G401 (cell line): ENCODE results near the gene PCBP3. TPM values are rescaled to one million over a fixed set of nuclear protein-coding genes. Genes with fewer than 3 reads are reported as not detected.
"Not testable (repeated sequence)": the region's sequence is repeated elsewhere in the genome, so short reads cannot be mapped to it uniquely, and the experiment has no call there.

ENCODE experiments used
- DNase-seq: peaks from one replicate; pipeline ENCODE4 v3.0.0-alpha.2; 2015; ENCODE audit warnings: low spot score
- in situ Hi-C: cut with HindIII; loops from 2 replicates; pipeline ENCODE4 v1.10.0; 2016; ENCODE audit warnings: low sequenced_read_pairs, mixed read lengths
- total RNA-seq: library from RNA; depleted of rRNA; stranded (reverse); fragments of >200 nt; shearing (Covaris generic); gene quantifications from 2 replicates; pipeline ENCODE4 v1.2.3, GENCODE V29; 2014

PCBP3 gene
- total RNA-seq, 1 experiment from 2014 or later: 1.7 TPM

DNA sequence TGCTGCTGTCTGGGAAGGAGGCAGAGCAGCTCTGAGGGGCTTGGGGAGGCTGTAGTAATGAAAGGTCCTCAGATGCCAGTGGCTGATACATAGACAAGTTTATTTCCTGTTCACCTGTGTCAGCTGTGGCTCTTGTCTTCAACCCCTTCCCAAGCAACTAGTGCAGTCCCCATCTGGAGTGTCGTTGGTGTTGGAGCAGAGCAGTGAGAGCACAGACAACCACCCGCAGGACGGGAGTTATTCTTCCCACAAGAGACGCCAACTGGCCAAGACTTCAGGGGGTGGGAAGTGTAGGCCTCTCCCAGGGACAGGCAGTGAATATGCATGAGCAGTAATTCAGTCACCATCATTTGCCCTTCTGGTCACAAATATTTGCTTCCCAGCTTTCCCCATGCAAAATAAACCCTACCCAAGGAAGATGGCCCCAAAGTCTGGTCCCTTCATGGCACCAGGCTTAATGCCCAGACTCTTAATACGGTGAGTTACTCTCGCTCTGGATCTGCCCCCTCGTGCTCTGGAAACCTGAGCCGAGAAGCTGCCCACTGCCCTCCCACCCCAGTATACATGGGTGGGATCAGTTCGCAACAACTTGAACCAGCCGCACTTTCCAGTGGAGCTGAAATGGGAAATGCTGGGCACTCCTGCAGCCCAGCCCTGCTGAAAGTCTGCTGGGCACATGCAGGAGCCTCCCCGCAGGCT lies 184.5 kb downstream of the PCBP3 start:
- DNase-seq: no peak
- in situ Hi-C loops: no loop called here

DNA sequence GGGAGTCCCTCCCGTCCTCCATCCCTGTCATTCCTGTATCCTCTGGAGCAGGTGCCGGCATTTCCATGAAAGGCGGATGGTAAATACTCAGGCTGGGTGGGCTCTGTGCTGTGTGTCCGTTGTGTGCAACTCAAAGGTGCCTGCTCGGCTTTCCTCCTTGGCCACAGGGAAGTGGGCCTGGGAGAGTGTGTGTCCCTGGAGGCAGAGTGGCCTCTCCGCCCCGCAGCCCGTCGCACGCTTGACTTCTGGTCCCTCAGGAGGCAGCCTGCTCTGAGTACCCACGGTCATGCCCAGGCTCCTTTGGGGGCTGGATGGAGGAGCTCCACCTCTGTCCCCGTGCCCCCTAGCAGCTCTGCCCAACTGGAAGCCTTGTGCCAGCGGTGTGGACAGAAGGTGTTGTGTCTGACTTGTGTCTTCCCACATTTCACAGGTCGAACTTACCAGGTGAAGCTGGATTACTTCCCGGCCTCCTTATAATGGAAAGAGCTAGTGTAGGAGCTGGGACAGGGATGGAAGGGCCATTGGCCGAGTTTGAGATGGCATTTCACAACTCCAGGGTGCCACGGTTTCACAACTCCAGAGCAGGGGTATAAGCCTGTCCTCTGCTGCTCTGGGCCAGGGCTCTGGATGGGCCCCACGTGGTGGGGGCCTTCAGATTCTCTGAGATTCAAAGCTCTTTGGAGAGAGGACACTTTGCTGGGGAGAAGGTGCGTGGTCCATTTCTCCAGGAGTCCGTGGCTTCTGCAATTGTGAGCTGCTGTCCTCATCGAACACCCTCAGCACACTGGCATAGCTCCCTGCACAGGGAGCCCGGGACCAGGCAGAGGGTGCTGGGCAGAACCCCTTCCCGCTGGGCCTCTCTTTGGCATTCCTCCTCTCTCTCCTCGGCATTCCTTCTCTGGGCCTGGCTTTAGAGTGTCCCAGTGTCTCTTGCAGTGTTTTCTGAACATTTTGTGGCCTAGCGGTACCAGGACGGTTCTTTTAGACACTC lies 185.3 kb downstream of the PCBP3 start:
- in situ Hi-C loops: no loop called here
- DNase-seq: no peak

DNA sequence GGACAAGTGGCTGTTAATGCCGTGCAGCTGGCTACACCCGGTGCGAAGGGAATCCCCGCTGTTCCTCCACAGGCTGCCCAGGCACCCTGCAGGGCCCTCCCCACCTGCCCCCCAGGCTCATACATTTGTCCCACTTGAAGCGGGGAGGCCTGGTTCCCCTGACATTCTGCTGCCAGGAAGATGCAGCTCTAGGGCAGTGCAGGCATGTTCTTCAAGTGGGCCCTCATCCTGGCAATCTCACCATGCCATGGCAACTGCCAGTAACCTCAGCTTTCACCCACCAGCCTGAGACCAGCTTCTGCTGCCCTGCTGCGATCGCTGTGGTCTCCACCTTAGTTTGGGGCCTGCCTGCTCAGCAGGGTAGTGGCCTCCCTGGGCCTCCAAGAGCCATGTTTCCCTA lies 186.1 kb downstream of the PCBP3 start:
- in situ Hi-C loops: no loop called here
- no peak for DNase-seq

DNA sequence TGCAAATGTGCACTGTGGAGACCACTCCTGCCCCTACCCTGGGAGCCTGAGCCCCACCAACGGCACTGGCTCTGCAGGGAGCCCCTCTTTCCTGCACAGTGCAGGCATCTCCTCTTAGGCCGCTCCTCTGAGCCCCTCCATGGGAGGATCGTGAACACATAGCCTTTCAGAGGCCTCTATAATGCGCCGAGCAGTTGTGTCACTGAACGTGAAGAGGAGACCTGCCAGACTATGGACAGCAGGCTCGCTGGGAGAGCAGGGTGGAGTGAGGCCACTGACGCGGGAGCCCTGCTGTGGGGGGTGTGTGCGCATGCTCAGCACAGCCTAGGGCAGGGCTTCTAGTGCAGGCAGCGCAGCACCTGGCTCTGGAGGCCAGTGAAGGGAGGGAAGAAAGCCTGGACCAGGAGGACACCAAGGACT lies 186.7 kb downstream of the PCBP3 start:
- peak; percentile 81 for DNase-seq
- in situ Hi-C loops: no loop called here

DNA sequence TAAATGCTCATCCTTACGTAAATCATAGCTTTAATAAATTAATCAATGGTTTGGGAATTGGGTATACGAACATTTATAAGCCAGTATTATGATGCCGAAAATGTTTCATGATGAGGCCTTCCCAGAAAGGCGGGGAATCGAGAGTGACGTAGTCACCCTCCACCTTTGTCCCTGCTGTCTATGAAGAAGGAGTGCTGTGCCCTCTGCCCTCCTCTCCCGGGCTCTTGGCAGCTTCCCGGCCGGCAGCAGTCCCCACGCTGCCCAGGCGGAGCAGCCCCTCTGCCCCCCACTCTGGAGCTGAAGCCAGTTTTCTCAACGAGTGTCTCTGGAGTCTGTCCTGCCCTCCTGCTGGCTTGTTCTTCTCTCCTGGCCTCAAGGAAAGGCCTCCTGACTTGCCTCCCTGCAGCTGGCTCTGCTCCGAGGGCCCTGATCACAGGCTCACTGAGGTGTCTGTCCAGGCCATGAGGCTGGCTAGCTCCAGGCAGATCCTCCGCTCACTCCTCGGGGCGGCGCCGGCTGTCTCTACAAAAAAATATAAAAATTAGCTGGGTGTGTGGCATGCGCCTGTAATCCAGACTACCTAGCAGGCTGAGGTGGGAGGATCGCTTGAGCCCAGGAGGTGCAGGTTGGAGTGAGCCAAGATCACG lies 187.3 kb downstream of the PCBP3 start:
- in situ Hi-C loops: no loop called here
- DNase-seq: peak; percentile 52

DNA sequence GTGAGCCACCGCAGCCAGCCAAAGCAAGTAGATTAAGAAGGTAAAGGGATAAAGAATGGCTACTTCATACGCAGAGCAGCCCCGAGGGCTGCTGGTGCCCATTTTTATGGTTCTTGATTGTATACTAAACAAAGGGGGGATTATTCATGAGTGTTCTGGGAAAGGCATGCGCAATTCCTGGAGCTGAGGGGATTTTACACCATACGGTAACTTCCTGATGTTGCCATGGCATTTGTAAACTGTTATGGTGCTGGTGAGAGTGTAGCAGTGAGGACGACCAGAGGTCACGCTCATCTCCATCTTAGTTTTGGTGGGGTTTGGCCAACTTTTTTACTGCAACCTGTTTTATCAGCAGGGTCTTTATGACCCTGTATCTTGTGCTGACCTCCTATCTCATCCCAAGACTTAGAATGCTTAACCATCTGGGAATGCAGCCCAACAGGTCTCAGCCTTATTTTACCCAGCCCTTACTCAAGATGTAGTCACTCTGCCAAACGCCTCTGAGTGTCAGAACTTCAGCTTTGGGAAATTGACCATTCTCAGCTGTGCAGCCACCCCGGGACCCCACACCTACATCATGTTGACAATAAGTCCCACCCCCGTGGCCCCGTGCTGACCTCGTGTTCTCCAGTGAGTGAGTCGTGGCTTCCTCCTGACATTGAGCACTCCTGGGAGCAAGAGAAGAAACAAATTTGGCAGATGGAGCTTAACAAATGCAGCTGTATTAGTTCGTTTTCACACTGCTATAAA lies 188.6 kb downstream of the PCBP3 start:
- no peak for DNase-seq
- in situ Hi-C loops: no loop called here

DNA sequence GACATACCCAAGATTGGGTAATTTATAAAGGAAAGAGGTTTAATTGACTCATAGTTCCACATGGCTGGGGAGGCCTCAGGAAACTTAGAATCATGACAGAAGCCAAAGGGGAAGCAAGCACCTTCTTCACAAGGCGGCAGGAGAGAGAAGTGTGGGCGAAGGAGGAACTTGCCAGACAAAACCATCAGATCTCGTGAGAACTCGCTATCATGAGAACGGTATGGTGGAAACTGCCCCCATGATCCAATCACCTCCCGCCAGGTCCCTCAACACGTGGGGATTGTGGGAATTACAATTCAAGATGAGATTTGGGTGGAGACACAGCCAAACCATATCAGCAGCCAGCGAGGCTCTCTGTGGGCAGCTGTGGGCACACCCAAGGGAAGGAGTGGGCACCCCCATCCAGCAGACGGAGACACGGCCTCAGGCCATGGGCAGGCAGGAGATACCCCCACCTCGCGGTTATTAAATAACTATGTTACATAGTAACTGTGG lies 189.3 kb downstream of the PCBP3 start:
- DNase-seq, in situ Hi-C loops: not testable (repeated sequence)

DNA sequence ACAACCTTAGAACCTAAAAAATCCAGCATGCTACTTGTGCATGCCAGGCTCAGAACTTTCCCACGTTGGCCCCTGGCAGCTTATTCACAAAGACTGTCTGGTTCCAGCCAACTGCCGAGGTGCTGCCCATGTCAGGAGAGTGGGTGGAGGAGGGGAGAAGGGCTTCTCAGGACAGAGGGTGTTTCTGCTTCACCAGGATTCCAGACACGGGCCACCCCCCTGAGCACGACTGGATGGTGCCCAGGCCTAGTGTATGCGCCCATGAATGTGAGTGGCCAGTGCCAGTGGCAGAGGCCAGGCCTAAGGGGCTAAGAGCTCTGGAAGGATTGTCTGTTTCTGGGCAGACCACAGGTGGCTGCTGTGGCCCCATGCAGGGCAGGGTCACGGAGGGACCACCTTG lies 189.9 kb downstream of the PCBP3 start:
- in situ Hi-C loops: no loop called here
- no peak for DNase-seq

DNA sequence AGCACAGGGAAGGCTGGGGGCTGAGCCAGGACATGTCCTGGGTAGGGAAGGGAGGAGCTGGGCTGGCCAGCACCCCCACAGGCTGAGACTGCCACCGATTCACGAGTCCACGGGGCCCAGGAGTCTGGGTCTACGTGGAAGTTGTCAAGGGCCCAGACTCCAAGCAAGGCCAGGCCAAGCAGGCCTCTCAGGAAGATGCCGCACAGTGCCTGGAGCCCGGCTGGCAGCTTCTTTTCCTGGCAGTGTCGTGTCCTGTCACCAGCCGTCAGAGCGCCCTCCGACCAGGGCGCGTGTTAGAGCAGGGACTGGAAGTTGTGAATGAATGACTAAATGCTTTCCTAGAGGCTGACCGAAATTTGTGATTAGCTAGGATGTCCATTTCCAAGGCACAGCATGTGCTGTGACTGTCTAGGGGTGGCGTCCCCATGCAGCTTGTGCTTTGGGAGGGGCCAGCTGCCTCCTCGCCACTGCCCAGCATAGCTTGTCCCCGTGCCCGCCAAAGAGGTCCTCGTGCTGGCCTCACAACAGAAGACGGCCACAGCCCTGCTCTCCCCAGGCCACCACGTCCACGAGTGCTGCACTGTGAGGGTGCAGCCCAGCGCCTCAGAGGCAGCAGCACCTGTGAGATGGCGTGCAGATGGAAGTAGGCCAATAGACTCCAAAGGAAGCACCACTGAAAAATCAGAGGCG lies 190.6 kb downstream of the PCBP3 start:
- in situ Hi-C loops: no loop called here
- DNase-seq: peak; percentile 56

DNA sequence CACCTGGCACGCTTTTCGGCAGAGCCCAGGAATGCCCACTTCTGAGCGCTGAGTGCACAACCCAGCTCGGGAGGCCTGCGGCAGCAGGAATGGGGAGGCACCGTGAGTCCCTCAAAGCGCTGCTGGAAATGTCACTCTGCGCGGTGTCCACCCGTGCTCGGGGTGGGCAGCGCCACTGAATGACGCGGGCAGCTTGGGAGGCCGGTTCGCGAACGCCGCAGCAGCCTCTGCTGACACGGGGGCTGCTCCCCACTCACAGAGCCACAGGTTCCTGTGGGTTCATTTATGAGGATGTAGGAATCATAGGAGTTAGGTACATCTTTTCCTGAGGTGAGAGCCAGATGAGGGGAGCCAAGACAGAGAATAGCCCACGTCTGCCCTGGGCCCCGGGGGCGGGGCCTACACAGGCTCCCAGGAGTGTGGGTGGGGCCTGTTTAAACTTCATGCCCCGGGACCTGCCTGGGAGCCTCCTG lies 191.3 kb downstream of the PCBP3 start:
- in situ Hi-C loops: no loop called here
- DNase-seq: no peak

DNA sequence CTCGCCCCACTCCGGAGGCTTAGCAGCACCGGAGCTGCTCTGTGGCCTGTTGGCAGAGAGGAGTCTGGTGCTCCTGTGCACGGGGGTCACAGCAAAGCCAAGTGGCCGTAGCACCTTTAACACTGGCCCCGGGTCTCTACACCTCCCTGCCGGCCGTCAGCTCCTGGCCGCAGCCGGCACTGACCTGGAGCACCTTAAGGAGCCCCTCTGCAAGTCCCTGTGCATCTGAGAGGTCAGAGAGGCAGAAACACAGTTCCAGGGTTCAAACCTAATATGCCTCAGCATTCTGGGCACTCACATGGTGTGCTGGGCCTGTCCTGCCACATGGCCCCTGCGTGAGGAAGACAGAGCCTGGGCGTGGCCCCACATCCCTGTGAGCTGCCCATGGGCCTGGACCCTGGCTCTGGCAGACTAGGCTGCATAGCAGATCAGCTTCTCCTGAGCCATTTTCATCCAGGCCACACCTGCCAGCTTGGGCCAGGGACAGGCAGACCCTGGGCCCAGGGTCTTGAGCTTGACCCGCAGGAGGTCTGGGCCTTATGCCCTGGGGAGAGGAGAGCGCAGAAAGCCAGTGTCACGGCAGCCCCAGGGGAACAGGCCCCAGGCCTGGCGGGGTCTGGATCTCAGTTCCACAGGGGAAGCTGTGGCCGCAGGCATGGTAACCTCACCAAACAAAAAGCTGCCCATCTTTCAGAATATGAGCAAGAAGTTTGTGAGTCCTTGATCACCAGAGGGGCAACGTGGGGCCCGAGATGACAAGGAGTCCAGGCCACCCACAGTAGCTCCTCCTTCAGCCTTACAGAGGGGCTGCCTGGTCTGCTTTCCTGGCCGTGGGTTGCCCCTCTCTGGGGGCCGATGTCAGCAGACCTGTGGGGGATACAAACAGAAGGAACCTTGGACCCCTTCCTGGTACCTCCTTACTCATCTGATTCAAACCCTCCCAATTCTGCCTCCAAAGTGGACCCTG lies 192.1 kb downstream of the PCBP3 start:
- DNase-seq: no peak
- in situ Hi-C loops: no loop called here

DNA sequence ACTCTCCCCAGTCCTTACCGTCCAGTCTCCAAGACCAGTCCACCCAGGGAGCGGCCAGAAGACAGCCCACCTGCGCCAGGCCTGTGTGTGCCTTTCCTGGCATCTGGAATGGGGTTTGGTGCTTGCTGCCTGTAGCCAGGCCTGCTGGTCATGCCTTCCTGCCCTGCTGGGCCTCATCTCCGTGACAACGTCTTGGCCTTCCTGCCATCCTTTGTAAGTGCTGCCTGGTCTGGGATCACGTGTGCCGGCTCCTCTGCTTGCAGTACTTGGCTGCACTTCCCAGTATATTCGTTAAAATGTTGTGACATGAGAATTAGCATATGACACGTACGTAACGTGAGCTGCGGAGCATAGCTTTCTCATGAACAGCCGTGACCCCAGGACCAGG lies 192.7 kb downstream of the PCBP3 start:
- in situ Hi-C loops: no loop called here
- DNase-seq: peak; percentile 57

DNA sequence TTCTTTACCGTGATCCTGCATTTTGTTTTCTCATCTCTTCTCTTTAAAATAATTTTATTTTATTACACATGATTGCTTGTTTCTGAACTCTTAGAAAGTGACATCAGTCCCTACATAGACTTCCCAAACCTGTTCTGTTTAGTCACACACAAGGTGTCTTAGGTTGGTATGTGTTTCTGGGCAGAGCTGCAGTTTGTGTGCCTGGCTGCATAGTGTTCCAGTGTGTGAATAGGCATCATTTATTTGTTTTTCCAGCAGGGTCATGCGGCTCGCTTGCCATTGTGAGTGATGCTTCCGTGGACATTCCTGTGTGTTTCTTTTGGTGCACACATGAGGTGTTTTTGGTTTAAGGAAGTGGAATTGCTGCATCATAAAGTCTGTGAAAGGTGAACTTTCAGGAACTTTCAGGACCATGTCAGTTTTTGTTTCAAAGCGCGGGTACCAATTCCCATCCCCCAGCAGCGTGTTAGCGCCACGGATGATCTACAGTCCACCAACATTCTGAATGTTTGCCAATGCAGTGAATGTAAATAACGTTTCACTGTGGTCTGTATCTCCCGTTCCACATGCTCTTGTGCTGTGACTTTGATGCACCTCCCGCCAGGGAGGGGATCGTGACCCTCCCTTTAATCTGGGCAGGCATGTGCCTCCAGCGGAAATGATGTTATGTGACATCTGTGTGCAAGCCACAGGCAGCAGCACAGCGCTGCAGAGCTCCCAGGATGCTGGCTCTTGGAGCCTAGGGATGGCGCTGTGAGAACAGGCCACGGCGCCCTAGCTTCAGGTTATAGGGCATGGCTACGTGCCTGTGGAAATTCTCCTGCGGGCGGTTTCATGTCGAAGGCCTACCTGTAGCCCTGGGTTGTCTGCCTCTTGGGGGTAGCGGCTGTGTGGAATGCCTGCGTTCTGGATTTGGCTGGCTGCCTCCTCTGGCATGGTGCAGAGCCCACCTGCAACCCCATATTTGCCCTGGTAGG lies 193.5 kb downstream of the PCBP3 start:
- no peak for DNase-seq
- in situ Hi-C loops: no loop called here

DNA sequence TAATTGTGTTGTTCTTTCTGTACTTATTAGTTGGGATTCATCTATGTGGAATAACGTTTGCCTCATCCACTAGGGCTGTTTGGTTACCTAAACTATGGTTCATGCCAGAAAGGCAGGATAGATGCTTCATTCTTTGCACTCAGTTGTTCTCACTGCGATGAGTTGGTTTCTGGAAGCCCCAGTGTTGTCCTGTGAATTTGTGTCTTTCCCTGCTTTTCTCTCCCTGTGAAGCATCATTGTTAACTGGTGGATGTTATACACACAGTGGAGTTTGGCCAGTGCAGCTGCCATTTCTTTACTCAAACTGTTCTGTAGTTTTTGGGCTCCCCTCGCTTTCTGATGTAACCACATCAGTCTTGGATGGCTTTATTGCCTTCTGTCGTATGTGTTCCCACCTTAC lies 194.4 kb downstream of the PCBP3 start:
- DNase-seq: no peak

DNA sequence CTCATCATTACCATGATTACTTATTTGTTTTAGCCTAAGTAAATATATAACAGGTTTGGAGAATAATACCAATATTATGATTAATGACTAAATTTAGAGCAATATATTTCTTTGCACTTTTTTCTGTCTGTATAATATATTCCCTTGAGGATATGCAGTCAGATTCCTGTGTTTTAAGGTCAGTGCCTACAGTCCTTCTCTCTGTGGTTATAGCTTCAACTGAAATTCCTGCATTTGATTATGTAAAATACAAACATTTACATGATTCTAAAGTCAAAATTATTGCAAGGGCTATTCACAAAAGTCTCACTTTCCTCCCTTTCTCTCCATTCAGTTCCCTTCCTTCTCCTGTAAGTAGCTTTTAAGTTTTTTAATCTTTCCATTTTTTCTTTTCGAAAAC lies 195.1 kb downstream of the PCBP3 start:
- DNase-seq: no peak
- in situ Hi-C loops: no loop called here

More for the DNA sequence above, 194.4 kb downstream of the PCBP3 start:
- in situ Hi-C loops: no loop called here

DNA sequence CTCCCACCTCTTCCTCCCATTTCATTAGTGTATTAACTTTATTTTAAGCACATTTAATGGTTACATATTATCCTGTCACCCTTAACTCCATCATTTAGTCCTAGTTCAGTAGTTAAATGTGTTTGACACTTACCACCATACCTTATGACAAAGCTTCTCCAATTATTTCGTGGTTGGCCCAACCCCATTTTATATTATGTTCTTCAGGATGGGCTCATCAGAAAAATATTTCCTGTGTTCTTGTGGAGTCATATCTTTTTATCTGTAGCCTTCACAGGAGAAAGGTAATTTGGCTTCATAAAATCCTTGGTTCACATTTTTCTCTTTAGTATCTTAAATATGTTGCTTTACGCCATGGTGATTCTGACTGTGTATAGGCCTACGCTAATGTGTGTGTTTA lies 195.7 kb downstream of the PCBP3 start:
- in situ Hi-C loops: no loop called here

More for the DNA sequence above, 195.7 kb downstream of the PCBP3 start:
- DNase-seq: no peak
